HCT116 (cell line): ENCODE data around the gene ZBTB7C. TPM values are rescaled to one million over a fixed set of nuclear protein-coding genes. Genes with fewer than 3 reads are reported as not detected.

Source experiments
- ATAC-seq: fragments of 200-7000 bp; cut with Tn5 transposase; 2 replicates; pipeline ENCODE4 v1.9.1; 2020; ENCODE audit warnings: mild to moderate bottlenecking, moderate library complexity
- BruUV-seq: library from RNA; stranded (reverse); fragments of 400-500 nt; replicated peaks from 2 replicates; lab custom pipeline; 2021; lab: Mats Ljungman, UMichigan
- CTCF ChIA-PET: fragments of 300-600 bp; sonication (Branson Sonifier 250); formaldehyde crosslinking; loops from one replicate; lab custom pipeline; 2021; ENCODE audit warnings: antibody characterized with exemption; lab: Charles Lee
- POLR2A ChIA-PET: fragments of 300-600, 350-600 bp; sonication (Branson Sonifier 250); formaldehyde crosslinking; loops from one replicate; lab custom pipeline; 2021; ENCODE audit warnings: antibody characterized with exemption; lab: Charles Lee
- RAD21 ChIA-PET, 2 experiments: fragments of 300-600 bp; sonication (Branson Sonifier 250); formaldehyde crosslinking; loops; one replicate each; lab custom pipeline; 2023; ENCODE audit warnings: low total read pairs in 2 of 2; ENCODE audit not compliant: uncharacterized antibody in 2 of 2, unreplicated experiment in 2 of 2, low non-redundant PET in 1 of 2; lab: Charles Lee
- DNase-seq: peaks from one replicate; pipeline ENCODE4 v3.0.0-alpha.2; 2010; ENCODE audit warnings: low read depth, low spot score
- H2AFZ ChIP-seq: fragments of 200-600 bp; shearing (Covaris generic), sonication (generic); 2 replicates; pipeline ENCODE4 v1.6.1; 2017; ENCODE audit warnings: low read depth, mixed run types, mixed read lengths, antibody characterized with exemption, low read length; ENCODE audit not compliant: poor library complexity, severe bottlenecking
- H3K27ac ChIP-seq: 2 replicates; pipeline ENCODE4 v1.5.1; 2012; ENCODE audit warnings: low read depth, low read length
- H3K27me3 ChIP-seq: fragments of 200-600 bp; sonication (generic); 2 replicates; pipeline ENCODE4 v1.6.1; 2016; ENCODE audit warnings: mixed run types, low read length, mixed read lengths; ENCODE audit not compliant: insufficient read depth
- H3K36me3 ChIP-seq, 2 experiments: fragments of 200-500 bp in 1 of 2; fragments of 200-600 bp in 1 of 2; sonication (Bioruptor generic) in 1 of 2; sonication (generic) in 1 of 2; 2 replicates each; pipeline versions ENCODE4 v1.5.1 to v1.6.1; 2014 to 2016; ENCODE audit warnings: low read length in 2 of 2, inconsistent platforms in 1 of 2, mixed read lengths in 1 of 2, mixed run types in 1 of 2; ENCODE audit not compliant: insufficient read depth in 2 of 2, control insufficient read depth in 1 of 2
- H3K4me1 ChIP-seq, 2 experiments: fragments of 200-600 bp in 1 of 2; sonication (generic) in 1 of 2; 2 replicates each; pipeline versions ENCODE4 v1.5.1 to v1.6.1; 2012 to 2017; ENCODE audit warnings: low read length in 2 of 2, inconsistent platforms in 1 of 2, mild to moderate bottlenecking in 1 of 2, mixed read lengths in 1 of 2, mixed run types in 1 of 2, moderate library complexity in 1 of 2; ENCODE audit not compliant: insufficient read depth in 2 of 2, control insufficient read depth in 1 of 2
- H3K4me2 ChIP-seq: fragments of 200-600 bp; sonication (generic); 2 replicates; pipeline ENCODE4 v1.6.1; 2017; ENCODE audit warnings: mixed run types, low read length, mixed read lengths
- H3K4me3 ChIP-seq, 2 experiments: fragments of 200-600 bp in 1 of 2; sonication (generic) in 1 of 2; replicated peaks in 1 of 2; 2 replicates each; pipeline ENCODE4 v1.5.1; 2011 to 2016; ENCODE audit warnings: low read length in 2 of 2, control low read depth in 1 of 2, low read depth in 1 of 2, mild to moderate bottlenecking in 1 of 2, mixed read lengths in 1 of 2, mixed run types in 1 of 2
- H3K79me2 ChIP-seq: fragments of 200-600 bp; sonication (generic); 2 replicates; pipeline ENCODE4 v1.6.1; 2017; ENCODE audit warnings: mild to moderate bottlenecking, mixed run types, low read length, moderate library complexity, mixed read lengths; ENCODE audit not compliant: insufficient read depth
- H3K9ac ChIP-seq: fragments of 200-600 bp; sonication (generic); 2 replicates; pipeline ENCODE4 v1.6.1; 2016; ENCODE audit warnings: low read length, mixed read lengths
- H3K9me2 ChIP-seq: fragments of 200-600 bp; sonication (generic), shearing (Covaris generic); 2 replicates; pipeline ENCODE4 v1.6.1; 2017; ENCODE audit warnings: mixed run types, mild to moderate bottlenecking, moderate library complexity; ENCODE audit not compliant: insufficient read depth
- H3K9me3 ChIP-seq, 2 experiments: fragments of 200-500 bp in 1 of 2; fragments of 200-600 bp in 1 of 2; sonication (Bioruptor generic) in 1 of 2; sonication (generic) in 1 of 2; 2 replicates each; pipeline ENCODE4 v1.6.1; 2014 to 2017; ENCODE audit warnings: low read length in 2 of 2, mixed read lengths in 2 of 2, inconsistent platforms in 1 of 2, low read depth in 1 of 2, mild to moderate bottlenecking in 1 of 2, mixed run types in 1 of 2, moderate library complexity in 1 of 2; ENCODE audit not compliant: control insufficient read depth in 1 of 2, insufficient read depth in 1 of 2
- H4K20me1 ChIP-seq: fragments of 200-600 bp; sonication (generic), shearing (Covaris generic); 2 replicates; pipeline ENCODE4 v1.6.1; 2017; ENCODE audit warnings: mixed run types, mild to moderate bottlenecking, moderate library complexity; ENCODE audit not compliant: insufficient read depth
- CTCF ChIP-seq, 3 experiments: fragments of 200-600 bp in 1 of 3; sonication (generic) in 1 of 3; IDR thresholded peaks in 2 of 3; conservative IDR thresholded peaks in 1 of 3; 2 replicates each; pipeline ENCODE4 v1.5.1; 2012 to 2017; ENCODE audit warnings: low read depth in 2 of 3, low read length in 2 of 3, antibody characterized with exemption in 1 of 3, borderline replicate concordance in 1 of 3, control low read depth in 1 of 3, mild to moderate bottlenecking in 1 of 3, mixed read lengths in 1 of 3, mixed run types in 1 of 3, moderate library complexity in 1 of 3; ENCODE audit not compliant: insufficient read depth in 1 of 3
- RAD21 ChIP-seq: IDR thresholded peaks from 2 replicates; pipeline ENCODE4 v1.6.1; 2012; ENCODE audit warnings: low read depth, mild to moderate bottlenecking
- intact Hi-C: fragments of 100-400 bp; cut with micrococcal nuclease; formaldehyde crosslinking; loops from 2 replicates; pipeline ENCODE4 v1.10.0; 2022
- total RNA-seq: library from RNA; stranded (reverse); gene quantifications from one replicate; pipeline ENCODE4 v1.2.1, GENCODE V29; 2021; ENCODE audit not compliant: unreplicated experiment
- TF ChIP-seq, protein P1 (sequence below): IDR thresholded peaks from 2 replicates; pipeline ENCODE4 v1.6.1; 2011; ENCODE audit warnings: mild to moderate bottlenecking, low read length, moderate library complexity; ENCODE audit not compliant: insufficient replicate concordance; ENCODE audit errors: extremely low read depth

Gene ZBTB7C
- total RNA-seq, 1 experiment from 2014 or later, result 0.37 TPM

GRCh38 chr18:48022531-48023329 lies 386.5 kb downstream of the ZBTB7C start:
- peak; percentile 62 for DNase-seq
- RAD21 ChIA-PET, result no interaction called here
- TF ChIP-seq, protein P1, sequence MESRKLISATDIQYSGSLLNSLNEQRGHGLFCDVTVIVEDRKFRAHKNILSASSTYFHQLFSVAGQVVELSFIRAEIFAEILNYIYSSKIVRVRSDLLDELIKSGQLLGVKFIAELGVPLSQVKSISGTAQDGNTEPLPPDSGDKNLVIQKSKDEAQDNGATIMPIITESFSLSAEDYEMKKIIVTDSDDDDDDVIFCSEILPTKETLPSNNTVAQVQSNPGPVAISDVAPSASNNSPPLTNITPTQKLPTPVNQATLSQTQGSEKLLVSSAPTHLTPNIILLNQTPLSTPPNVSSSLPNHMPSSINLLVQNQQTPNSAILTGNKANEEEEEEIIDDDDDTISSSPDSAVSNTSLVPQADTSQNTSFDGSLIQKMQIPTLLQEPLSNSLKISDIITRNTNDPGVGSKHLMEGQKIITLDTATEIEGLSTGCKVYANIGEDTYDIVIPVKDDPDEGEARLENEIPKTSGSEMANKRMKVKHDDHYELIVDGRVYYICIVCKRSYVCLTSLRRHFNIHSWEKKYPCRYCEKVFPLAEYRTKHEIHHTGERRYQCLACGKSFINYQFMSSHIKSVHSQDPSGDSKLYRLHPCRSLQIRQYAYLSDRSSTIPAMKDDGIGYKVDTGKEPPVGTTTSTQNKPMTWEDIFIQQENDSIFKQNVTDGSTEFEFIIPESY, result no peak
- TF ChIP-seq RAD21, result peak; percentile 88
- peak; percentile 51 to 81 (median 66); a peak in 5 of 6 replicates for TF ChIP-seq CTCF (IDR thresholded peaks at IDR 0.05 in 2 of 3, conservative IDR thresholded peaks at IDR 0.05 in 1 of 3; ENCODE audit: borderline replicate concordance in 1 of 3, insufficient read depth in 1 of 3, low read depth in 2 of 3, low read length in 2 of 3)
- H3K36me3 ChIP-seq, result no peaks in the 10 kb centered on the region
- POLR2A ChIA-PET, result no interaction called here
- no peaks in the 10 kb centered on the region for H3K9me2 ChIP-seq
- H3K4me2 ChIP-seq, result no peak overlapping the region
- no peaks in the 10 kb centered on the region for H3K79me2 ChIP-seq
- H3K27ac ChIP-seq, result no peak overlapping the region
- peaks cover 4 to 8% of the 10 kb centered on the region in 2 experiments; a peak in 3 of 4 replicates for H3K4me1 ChIP-seq
- H3K4me3 ChIP-seq, result no peak overlapping the region
- no peaks in the 10 kb centered on the region for H4K20me1 ChIP-seq
- H3K27me3 ChIP-seq, result no peaks in the 10 kb centered on the region; the same call in 1 of the 2 replicates
- intact Hi-C loops, result loop anchor here (1.0 to 10.0 kb wide), 4 partner anchors 250 to 808 kb away; no protein-coding TSS in a partner anchor
- no peak overlapping the region for H2AFZ ChIP-seq
- BruUV-seq, result no TSS peak
- no peak overlapping the region for H3K9ac ChIP-seq
- no peaks in the 10 kb centered on the region for H3K9me3 ChIP-seq
- peak; percentile 83 for ATAC-seq
- CTCF ChIA-PET, result interaction anchor here (2.0 kb wide), 1 partner anchor 250 kb away, joined by 7 read pairs; no protein-coding TSS in a partner anchor
